Left cardiac atrium (tissue), 4 donors: ENCODE results near the gene PRTFDC1. TPM values are rescaled to one million over a fixed set of nuclear protein-coding genes. Genes with fewer than 3 reads are reported as not detected.

Experiments used
- ATAC-seq, 2 donors: fragments of 200-7000 bp; cut with Tn5 transposase; one replicate each; pipeline ENCODE4 v1.9.1; 2020; ENCODE audit warnings: mild to moderate bottlenecking in 2 of 2, moderate library complexity in 2 of 2
- DNase-seq: peaks from one replicate; pipeline ENCODE4 v3.0.0-alpha.2; 2020
- intact Hi-C, 2 donors: fragments of 100-400 bp; cut with DNase I; formaldehyde crosslinking; loops; one replicate each; pipeline versions ENCODE4 v1.14.1 to v1.15.1; 2022 to 2023
- total RNA-seq, 2 donors: library from RNA; stranded (reverse); fragmentation: NEBNext Ultra II Directional; extraction: Animal tissue kit (Norgen Biotek cat#: 25700); gene quantifications; one replicate each; pipeline ENCODE4 v1.2.1, GENCODE V29; 2021
- donor health status: DM: no; HTN: yes; CAD: no.
- donor health status: DM: no; HTN: yes; CAD: no; lungs with severe emphysema.
- donor health status: DM: yes; HTN: yes; CAD: no.
- donor health status: Dilated cardiomyopathy.

The PRTFDC1 gene
- total RNA-seq, 2 donors from 2014 or later = 6.3 to 6.6 TPM

- intact Hi-C loops = no loop called here
- ATAC-seq = no peak
- no peak for DNase-seq
Observed at GRCh38 chr10:24891823-24892222, 60.6 kb downstream of the PRTFDC1 start.

- DNase-seq (no peak), ATAC-seq (peak in 1 of 2 donors; percentile 62)
- intact Hi-C loops = no loop called here
Observed at GRCh38 chr10:24889639-24890038, 62.8 kb downstream of the PRTFDC1 start.

GRCh38 chr10:24887855-24888231 lies 64.6 kb downstream of the PRTFDC1 start:
- no peak for DNase-seq
- intact Hi-C loops = no loop called here
- no peak for ATAC-seq

- intact Hi-C loops = no loop called here
- ATAC-seq (no peak), DNase-seq (no peak)
Observed at GRCh38 chr10:24886290-24886680, 66.1 kb downstream of the PRTFDC1 start.

- DNase-seq (no peak), ATAC-seq (no peak)
- intact Hi-C loops = no loop called here
Observed at GRCh38 chr10:24885551-24886289, 66.7 kb downstream of the PRTFDC1 start.

- DNase-seq (no peak), ATAC-seq (no peak)
- intact Hi-C loops = no loop called here
Observed at GRCh38 chr10:24884793-24885192, 67.6 kb downstream of the PRTFDC1 start.

- no peak for DNase-seq
- intact Hi-C loops = no loop called here
- no peak for ATAC-seq
Observed at GRCh38 chr10:24884316-24884715, 68.1 kb downstream of the PRTFDC1 start.

- DNase-seq (no peak), ATAC-seq (no peak)
- intact Hi-C loops = no loop called here
Observed at GRCh38 chr10:24883176-24883575, 69.2 kb downstream of the PRTFDC1 start.

- DNase-seq (no peak), ATAC-seq (peak; percentile 37 to 47)
- intact Hi-C loops = no loop called here
Observed at GRCh38 chr10:24882047-24882698, 70.2 kb downstream of the PRTFDC1 start.

GRCh38 chr10:24879861-24880260 lies 72.5 kb downstream of the PRTFDC1 start:
- no peak for DNase-seq
- intact Hi-C loops = no loop called here
- ATAC-seq = no peak

- intact Hi-C loops = no loop called here
- no peak for ATAC-seq
- no peak for DNase-seq
Observed at GRCh38 chr10:24874133-24874532, 78.3 kb downstream of the PRTFDC1 start.

- peak; percentile 58 to 84 for ATAC-seq
- intact Hi-C loops = no loop called here
- DNase-seq = no peak
Observed at GRCh38 chr10:24873281-24873683, 79.1 kb downstream of the PRTFDC1 start.

- ATAC-seq (no peak), DNase-seq (no peak)
- intact Hi-C loops = no loop called here
Observed at GRCh38 chr10:24872790-24873182, 79.6 kb downstream of the PRTFDC1 start.

- intact Hi-C loops = no loop called here
- ATAC-seq = peak in 1 of 2 donors; percentile 21
- DNase-seq = no peak
Observed at GRCh38 chr10:24872049-24872789, 80.2 kb downstream of the PRTFDC1 start.

GRCh38 chr10:24871011-24871935 lies 81.1 kb downstream of the PRTFDC1 start:
- peak in 1 of 2 donors; percentile 51 for ATAC-seq

GRCh38 chr10:24869354-24870015 lies 82.9 kb downstream of the PRTFDC1 start:
- intact Hi-C loops = no loop called here
- ATAC-seq (no peak), DNase-seq (no peak)

More at GRCh38 chr10:24871011-24871935, 81.1 kb downstream of the PRTFDC1 start:
- intact Hi-C loops = no loop called here
- DNase-seq = no peak

GRCh38 chr10:24866604-24867583 lies 85.5 kb downstream of the PRTFDC1 start:
- DNase-seq (peak; percentile 61), ATAC-seq (peak; percentile 86 to 95)
- intact Hi-C loops = no loop called here
